Measurements from ENCODE around the gene ST3GAL3.

ST3GAL3 gene

DNA sequence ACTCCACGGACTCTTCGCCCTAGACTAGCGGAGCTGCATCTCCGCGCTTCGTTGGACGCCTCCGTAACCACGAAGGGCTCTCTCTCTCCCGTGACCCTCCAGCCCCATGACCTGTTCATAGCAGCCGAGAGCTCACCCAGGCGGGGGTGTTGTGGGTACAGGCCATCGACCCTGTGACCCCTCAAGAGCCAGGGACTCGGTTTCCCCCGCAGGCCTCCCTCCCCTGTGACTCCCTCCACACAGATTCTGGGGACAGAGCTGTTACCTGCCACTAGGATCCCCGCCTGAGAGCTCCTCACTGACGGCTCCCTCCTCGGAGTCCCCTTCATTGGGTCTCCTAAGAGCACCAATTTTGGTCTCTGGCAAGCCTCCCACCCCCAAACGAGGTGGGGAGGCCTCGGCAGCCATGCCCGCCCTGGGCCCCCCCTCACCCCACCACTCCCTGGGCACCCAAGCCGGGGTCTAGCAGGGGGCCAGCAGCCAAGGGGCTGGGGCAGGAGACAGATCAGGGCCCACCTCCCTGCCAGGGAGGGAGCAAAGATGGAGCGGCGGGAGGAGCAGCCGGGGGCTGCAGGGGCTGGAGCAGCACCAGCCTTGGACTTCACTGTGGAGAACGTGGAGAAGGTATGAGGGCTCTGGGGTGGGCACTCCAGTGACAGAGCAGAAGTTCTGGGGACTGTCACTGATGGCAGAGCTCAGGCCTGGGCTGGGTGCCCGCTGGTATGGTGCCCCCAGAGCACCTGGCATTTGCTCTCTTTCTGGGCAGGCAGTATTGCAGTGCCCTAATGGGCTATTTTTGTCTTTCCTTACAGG is 239.9 kb downstream of the ST3GAL3 start:
- no peak for DNase-seq (ENCODE audit: low read depth)
- TF ChIP-seq, protein P1, sequence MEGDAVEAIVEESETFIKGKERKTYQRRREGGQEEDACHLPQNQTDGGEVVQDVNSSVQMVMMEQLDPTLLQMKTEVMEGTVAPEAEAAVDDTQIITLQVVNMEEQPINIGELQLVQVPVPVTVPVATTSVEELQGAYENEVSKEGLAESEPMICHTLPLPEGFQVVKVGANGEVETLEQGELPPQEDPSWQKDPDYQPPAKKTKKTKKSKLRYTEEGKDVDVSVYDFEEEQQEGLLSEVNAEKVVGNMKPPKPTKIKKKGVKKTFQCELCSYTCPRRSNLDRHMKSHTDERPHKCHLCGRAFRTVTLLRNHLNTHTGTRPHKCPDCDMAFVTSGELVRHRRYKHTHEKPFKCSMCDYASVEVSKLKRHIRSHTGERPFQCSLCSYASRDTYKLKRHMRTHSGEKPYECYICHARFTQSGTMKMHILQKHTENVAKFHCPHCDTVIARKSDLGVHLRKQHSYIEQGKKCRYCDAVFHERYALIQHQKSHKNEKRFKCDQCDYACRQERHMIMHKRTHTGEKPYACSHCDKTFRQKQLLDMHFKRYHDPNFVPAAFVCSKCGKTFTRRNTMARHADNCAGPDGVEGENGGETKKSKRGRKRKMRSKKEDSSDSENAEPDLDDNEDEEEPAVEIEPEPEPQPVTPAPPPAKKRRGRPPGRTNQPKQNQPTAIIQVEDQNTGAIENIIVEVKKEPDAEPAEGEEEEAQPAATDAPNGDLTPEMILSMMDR (IDR thresholded peaks at IDR 0.05; ENCODE audit: insufficient read depth, low read depth, low read length, missing control alignments): no peak
- H3K4me3 ChIP-seq (ENCODE audit: low read depth, low read length): peak overlapping the region; percentile 96

GRCh38 chr1:43947874-43948437 is 240.6 kb downstream of the ST3GAL3 start:
- peak overlapping the region; percentile 96 for H3K4me3 ChIP-seq (ENCODE audit: low read depth, low read length)
- TF ChIP-seq, protein P1 (IDR thresholded peaks at IDR 0.05; ENCODE audit: insufficient read depth, low read depth, low read length, missing control alignments): no peak
- DNase-seq (ENCODE audit: low read depth): no peak

GRCh38 chr1:43949678-43950077 is 242.3 kb downstream of the ST3GAL3 start:
- TF ChIP-seq, protein P1 (IDR thresholded peaks at IDR 0.05; ENCODE audit: insufficient read depth, low read depth, low read length, missing control alignments): no peak
- DNase-seq (ENCODE audit: low read depth): no peak
- no peak overlapping the region for H3K4me3 ChIP-seq (ENCODE audit: low read depth, low read length)

- TF ChIP-seq, protein P1 (IDR thresholded peaks at IDR 0.05; ENCODE audit: insufficient read depth, low read depth, low read length, missing control alignments): no peak
- no peak overlapping the region for H3K4me3 ChIP-seq (ENCODE audit: low read depth, low read length)
- DNase-seq (ENCODE audit: low read depth): no peak
These were observed 244.0 kb downstream of the ST3GAL3 start for GRCh38 chr1:43951021-43951985.

GRCh38 chr1:43952731-43953346 is 245.5 kb downstream of the ST3GAL3 start:
- H3K4me3 ChIP-seq (ENCODE audit: low read depth, low read length): no peak overlapping the region
- DNase-seq (ENCODE audit: low read depth): no peak
- TF ChIP-seq, protein P1 (IDR thresholded peaks at IDR 0.05; ENCODE audit: insufficient read depth, low read depth, low read length, missing control alignments): no peak

GRCh38 chr1:43953361-43953760 is 246.0 kb downstream of the ST3GAL3 start:
- DNase-seq (ENCODE audit: low read depth): no peak
- TF ChIP-seq, protein P1 (IDR thresholded peaks at IDR 0.05; ENCODE audit: insufficient read depth, low read depth, low read length, missing control alignments): no peak
- H3K4me3 ChIP-seq (ENCODE audit: low read depth, low read length): no peak overlapping the region
